HepG2 (cell line): ENCODE data around the gene TPST2. TPM values are rescaled to one million over a fixed set of nuclear protein-coding genes. Genes with fewer than 3 reads are reported as not detected.

Source experiments
- DBP ChIP-seq: sonication (generic); formaldehyde crosslinking; IDR thresholded peaks from 2 replicates; pipeline ENCODE4 v1.4.0; 2020; ENCODE audit warnings: missing genetic modification reagents; ENCODE audit errors: not compliant biosample characterization
- HOXA5 ChIP-seq: sonication (generic); formaldehyde crosslinking; IDR thresholded peaks from 2 replicates; pipeline ENCODE4 v1.4.0; 2020; ENCODE audit warnings: missing genetic modification reagents
- KIAA2018 ChIP-seq: sonication (generic); formaldehyde crosslinking; IDR thresholded peaks from 2 replicates; pipeline ENCODE4 v1.5.0; 2020; ENCODE audit warnings: mild to moderate bottlenecking, missing genetic modification reagents, borderline replicate concordance
- NCOR1 ChIP-seq: fragments of 200-600 bp; sonication (generic); IDR thresholded peaks from 2 replicates; pipeline ENCODE4 v1.7.0; 2017; ENCODE audit warnings: antibody characterized with exemption, low read length, borderline replicate concordance
- TCF7 ChIP-seq: sonication (generic); IDR thresholded peaks from 2 replicates; pipeline ENCODE4 v1.6.1; 2016; ENCODE audit warnings: antibody characterized with exemption, low read depth
- USF2 ChIP-seq, 2 experiments: sonication (generic) in 1 of 2; formaldehyde crosslinking in 1 of 2; IDR thresholded peaks; 2 replicates each; pipeline versions ENCODE4 v1.5.1 to v1.6.1; 2011 to 2020; ENCODE audit warnings: borderline replicate concordance in 1 of 2, low read depth in 1 of 2, low read length in 1 of 2, mild to moderate bottlenecking in 1 of 2, missing genetic modification reagents in 1 of 2, moderate library complexity in 1 of 2
- ZMYM3 ChIP-seq: sonication (generic); formaldehyde crosslinking; IDR thresholded peaks from 2 replicates; pipeline ENCODE4 v1.5.1; 2020; ENCODE audit warnings: mild to moderate bottlenecking, missing genetic modification reagents
- ZNF225 ChIP-seq: sonication (generic); formaldehyde crosslinking; IDR thresholded peaks from 2 replicates; pipeline ENCODE4 v1.4.0; 2020; ENCODE audit warnings: mild to moderate bottlenecking, missing genetic modification reagents
- ZNF550 ChIP-seq: sonication (generic); formaldehyde crosslinking; IDR thresholded peaks from 2 replicates; pipeline ENCODE4 v1.4.0; 2020; ENCODE audit warnings: mild to moderate bottlenecking, missing genetic modification reagents, borderline replicate concordance
- ZNF709 ChIP-seq: sonication (generic); formaldehyde crosslinking; IDR thresholded peaks from 2 replicates; pipeline ENCODE4 v1.5.0; 2020; ENCODE audit warnings: mild to moderate bottlenecking, missing genetic modification reagents
- polyA plus RNA-seq, 8 experiments: library from polyadenylated mRNA; depleted of rRNA in 3 of 8; stranded (reverse) in 7 of 8; unstranded in 1 of 8; fragments of >200 nt; fragmentation: Illumina TruSeq in 4 of 8; extraction: Trizol in 4 of 8; gene quantifications; 2 replicates each; pipeline versions ENCODE4 v1.2.1 to v1.2.3, GENCODE V29; 2011 to 2016; ENCODE audit warnings: low read depth in 4 of 8, missing spikeins in 1 of 8, mixed read lengths in 1 of 8; ENCODE audit not compliant: insufficient read depth in 1 of 8
- total RNA-seq, 5 experiments: library from RNA; depleted of rRNA; stranded (reverse); fragments of >200 nt; fragmentation: Illumina TruSeq; extraction: Trizol; gene quantifications; 2 replicates each; pipeline ENCODE4 v1.2.3, GENCODE V29; 2016; ENCODE audit warnings: low read depth in 1 of 5
- TF ChIP-seq, protein P1 (sequence below): sonication (generic); formaldehyde crosslinking; IDR thresholded peaks from 2 replicates; pipeline ENCODE4 v1.4.0; 2020; ENCODE audit warnings: mild to moderate bottlenecking, missing genetic modification reagents
- TF ChIP-seq, protein P2 (sequence below): IDR thresholded peaks from 2 replicates; pipeline ENCODE4 v1.6.1; 2012; ENCODE audit warnings: low read length, improper control_type of control experiment

Gene TPST2
- total and polyA plus RNA-seq, 2 of the 13 experiments (the other 11 are each of a cell fraction or from before 2014, with no cell fraction given), result 15.2 to 23.8 TPM

DNA sequence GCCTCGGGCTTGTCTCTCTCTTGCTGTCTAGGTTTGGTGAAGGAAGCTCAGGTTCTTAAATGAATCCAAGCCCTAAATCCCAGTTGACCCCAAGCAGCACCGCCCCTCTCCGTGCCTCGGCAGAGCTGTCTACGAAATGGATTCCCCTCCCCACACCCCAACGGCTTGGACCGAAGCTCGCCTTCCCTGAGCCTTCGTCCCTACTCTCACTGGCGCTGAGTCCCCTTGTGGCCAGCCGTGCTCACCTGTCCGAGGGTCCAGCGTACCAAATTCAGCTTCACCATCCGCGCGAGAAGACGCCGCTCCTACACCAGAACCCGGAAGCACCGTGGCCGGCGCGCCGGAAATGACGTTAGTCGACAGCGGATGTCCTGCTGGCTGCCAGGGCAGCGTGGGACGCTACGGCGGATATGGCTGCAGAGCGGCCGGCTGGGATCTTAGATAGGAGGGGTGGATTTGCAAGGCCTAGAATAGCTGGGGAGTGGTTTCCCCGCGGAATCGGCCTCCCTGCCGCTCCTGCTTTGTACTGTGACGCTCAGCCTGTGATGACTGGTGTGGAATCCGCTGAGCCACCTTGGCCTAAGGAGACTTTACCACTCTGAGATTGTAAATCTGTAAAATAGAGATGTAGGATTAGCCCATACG lies 77.7 kb downstream of the TPST2 start, which contains the start of gene TFIP11 (continued):
- peak; percentile 47; the same call in 1 of the 2 replicates for TF ChIP-seq ZMYM3
- 0 out of 2 replicates have a peak, but pooled peaks have one; percentile 29 for TF ChIP-seq ZNF550 (CRISPR knock-in tag)
- TF ChIP-seq, protein P1, sequence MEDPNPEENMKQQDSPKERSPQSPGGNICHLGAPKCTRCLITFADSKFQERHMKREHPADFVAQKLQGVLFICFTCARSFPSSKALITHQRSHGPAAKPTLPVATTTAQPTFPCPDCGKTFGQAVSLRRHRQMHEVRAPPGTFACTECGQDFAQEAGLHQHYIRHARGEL (CRISPR knock-in tag), result no peak
- TF ChIP-seq DBP, result no peak
- TF ChIP-seq ZNF709 (CRISPR knock-in tag), result no peak
- TF ChIP-seq HOXA5 (CRISPR knock-in tag), result no peak
- TF ChIP-seq NCOR1, result no peak
- TF ChIP-seq TCF7, result no peak
- no peak for TF ChIP-seq USF2 (IDR thresholded peaks at IDR 0.05; ENCODE audit: low read depth, low read length)
- TF ChIP-seq USF2 (CRISPR knock-in tag; IDR thresholded peaks at IDR 0.05; ENCODE audit: borderline replicate concordance), result peak; percentile 20; the same call in 1 of the 2 replicates
- 0 out of 2 replicates have a peak, but pooled peaks have one; percentile 43 for TF ChIP-seq ZNF225
- TF ChIP-seq, protein P2, sequence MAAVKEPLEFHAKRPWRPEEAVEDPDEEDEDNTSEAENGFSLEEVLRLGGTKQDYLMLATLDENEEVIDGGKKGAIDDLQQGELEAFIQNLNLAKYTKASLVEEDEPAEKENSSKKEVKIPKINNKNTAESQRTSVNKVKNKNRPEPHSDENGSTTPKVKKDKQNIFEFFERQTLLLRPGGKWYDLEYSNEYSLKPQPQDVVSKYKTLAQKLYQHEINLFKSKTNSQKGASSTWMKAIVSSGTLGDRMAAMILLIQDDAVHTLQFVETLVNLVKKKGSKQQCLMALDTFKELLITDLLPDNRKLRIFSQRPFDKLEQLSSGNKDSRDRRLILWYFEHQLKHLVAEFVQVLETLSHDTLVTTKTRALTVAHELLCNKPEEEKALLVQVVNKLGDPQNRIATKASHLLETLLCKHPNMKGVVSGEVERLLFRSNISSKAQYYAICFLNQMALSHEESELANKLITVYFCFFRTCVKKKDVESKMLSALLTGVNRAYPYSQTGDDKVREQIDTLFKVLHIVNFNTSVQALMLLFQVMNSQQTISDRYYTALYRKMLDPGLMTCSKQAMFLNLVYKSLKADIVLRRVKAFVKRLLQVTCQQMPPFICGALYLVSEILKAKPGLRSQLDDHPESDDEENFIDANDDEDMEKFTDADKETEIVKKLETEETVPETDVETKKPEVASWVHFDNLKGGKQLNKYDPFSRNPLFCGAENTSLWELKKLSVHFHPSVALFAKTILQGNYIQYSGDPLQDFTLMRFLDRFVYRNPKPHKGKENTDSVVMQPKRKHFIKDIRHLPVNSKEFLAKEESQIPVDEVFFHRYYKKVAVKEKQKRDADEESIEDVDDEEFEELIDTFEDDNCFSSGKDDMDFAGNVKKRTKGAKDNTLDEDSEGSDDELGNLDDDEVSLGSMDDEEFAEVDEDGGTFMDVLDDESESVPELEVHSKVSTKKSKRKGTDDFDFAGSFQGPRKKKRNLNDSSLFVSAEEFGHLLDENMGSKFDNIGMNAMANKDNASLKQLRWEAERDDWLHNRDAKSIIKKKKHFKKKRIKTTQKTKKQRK, result no peak
- TF ChIP-seq KIAA2018 (CRISPR knock-in tag), result 0 out of 2 replicates have a peak, but pooled peaks have one; percentile 17
